SK-N-SH treated with all-trans-retinoic acid at 6 μM for 48 hours (cell line): ENCODE results near the gene ANKRD6.

Source experiments
- ATAC-seq: fragments of 200-7000 bp; cut with Tn5 transposase; 3 replicates; pipeline ENCODE4 v1.9.1; 2020; ENCODE audit warnings: mild to moderate bottlenecking, moderate library complexity
- ARNTL ChIP-seq: fragments of 450-650 bp; formaldehyde crosslinking; IDR thresholded peaks from 2 replicates; pipeline ENCODE4 v1.5.0; 2020; ENCODE audit warnings: low read depth, mild to moderate bottlenecking, moderate library complexity, borderline replicate concordance
- BACH2 ChIP-seq: fragments of 250-450 bp; sonication (Bioruptor Pico); IDR thresholded peaks from 2 replicates; pipeline ENCODE4 v1.9.0; 2021; ENCODE audit warnings: mild to moderate bottlenecking, borderline replicate concordance
- CREB5 ChIP-seq: fragments of 250-450 bp; sonication (Bioruptor Pico); IDR thresholded peaks from 2 replicates; pipeline ENCODE4 v1.5.1; 2020; ENCODE audit warnings: low read depth, mild to moderate bottlenecking, moderate library complexity
- CSRNP3 ChIP-seq: fragments of 250-450 bp; sonication (Bioruptor Pico); IDR thresholded peaks from 2 replicates; pipeline ENCODE4 v1.5.1; 2021; ENCODE audit warnings: mild to moderate bottlenecking, moderate library complexity
- ESRRG ChIP-seq: fragments of 250-450 bp; sonication (Bioruptor Pico); IDR thresholded peaks from 2 replicates; pipeline ENCODE4 v1.6.1; 2021; ENCODE audit warnings: mild to moderate bottlenecking
- GLIS3 ChIP-seq: fragments of 250-450 bp; sonication (Bioruptor Pico); IDR thresholded peaks from 2 replicates; pipeline ENCODE4 v1.5.0; 2020; ENCODE audit warnings: mild to moderate bottlenecking, moderate library complexity
- ISL1 ChIP-seq: fragments of 250-450 bp; sonication (Bioruptor Pico); IDR thresholded peaks from 2 replicates; pipeline ENCODE4 v2.1.2; 2022; ENCODE audit warnings: mild to moderate bottlenecking, moderate library complexity
- OSR1 ChIP-seq: fragments of 250-450 bp; sonication (Bioruptor Pico); IDR thresholded peaks from 2 replicates; pipeline ENCODE4 v1.8.0; 2022; ENCODE audit warnings: moderate library complexity, mild to moderate bottlenecking, inconsistent platforms
- PATZ1 ChIP-seq: fragments of 250-450 bp; sonication (Bioruptor Pico); IDR thresholded peaks from 2 replicates; pipeline ENCODE4 v1.8.0; 2020; ENCODE audit warnings: mild to moderate bottlenecking, moderate library complexity, borderline replicate concordance
- POU6F1 ChIP-seq: fragments of 250-450 bp; sonication (Bioruptor Pico); IDR thresholded peaks from 2 replicates; pipeline ENCODE4 v1.8.0; 2021; ENCODE audit warnings: low read depth, mild to moderate bottlenecking, moderate library complexity, borderline replicate concordance
- PPARA ChIP-seq: fragments of 250-450 bp; sonication (Bioruptor Pico); IDR thresholded peaks from 2 replicates; pipeline ENCODE4 v1.5.0; 2020; ENCODE audit warnings: mild to moderate bottlenecking, borderline replicate concordance
- RARB ChIP-seq: fragments of 250-450 bp; sonication (Bioruptor Pico); IDR thresholded peaks from 2 replicates; pipeline ENCODE4 v1.8.0; 2021; ENCODE audit warnings: mild to moderate bottlenecking, moderate library complexity
- SNAI2 ChIP-seq: fragments of 250-450 bp; sonication (Bioruptor Pico); IDR thresholded peaks from 2 replicates; pipeline ENCODE4 v1.5.0; 2020; ENCODE audit warnings: mild to moderate bottlenecking, moderate library complexity
- TCF4 ChIP-seq: fragments of 250-450 bp; sonication (Bioruptor Pico); IDR thresholded peaks from 2 replicates; pipeline ENCODE4 v1.8.0; 2021; ENCODE audit warnings: mild to moderate bottlenecking, moderate library complexity, borderline replicate concordance
- TOX ChIP-seq: fragments of 250-450 bp; sonication (Bioruptor Pico); IDR thresholded peaks from 2 replicates; pipeline ENCODE4 v1.8.0; 2021; ENCODE audit warnings: mild to moderate bottlenecking, moderate library complexity, borderline replicate concordance
- TSHZ2 ChIP-seq: fragments of 250-450 bp; sonication (Bioruptor Pico); IDR thresholded peaks from 2 replicates; pipeline ENCODE4 v1.5.0; 2020; ENCODE audit warnings: mild to moderate bottlenecking, moderate library complexity
- ZC3H10 ChIP-seq: fragments of 250-450 bp; sonication (Bioruptor Pico); IDR thresholded peaks from 2 replicates; pipeline ENCODE4 v1.5.1; 2021; ENCODE audit warnings: mild to moderate bottlenecking, moderate library complexity
- ZFP3 ChIP-seq: fragments of 250-450 bp; sonication (Bioruptor Pico); IDR thresholded peaks from 2 replicates; pipeline ENCODE4 v1.5.0; 2020; ENCODE audit warnings: mild to moderate bottlenecking, moderate library complexity
- ZFP30 ChIP-seq: fragments of 450-650 bp; formaldehyde crosslinking; IDR thresholded peaks from 2 replicates; pipeline ENCODE4 v1.5.0; 2022; ENCODE audit warnings: mild to moderate bottlenecking, moderate library complexity
- ZNF565 ChIP-seq: fragments of 450-650 bp; formaldehyde crosslinking; conservative IDR thresholded peaks from 2 replicates; pipeline ENCODE4 v1.5.0; 2020; ENCODE audit warnings: low read depth, mild to moderate bottlenecking, moderate library complexity
- ZNF70 ChIP-seq: fragments of 450-650 bp; formaldehyde crosslinking; IDR thresholded peaks from 2 replicates; pipeline ENCODE4 v1.5.0; 2020; ENCODE audit warnings: mild to moderate bottlenecking, moderate library complexity
- ZNF8 ChIP-seq: fragments of 450-650 bp; formaldehyde crosslinking; IDR thresholded peaks from 2 replicates; pipeline ENCODE4 v1.5.0; 2020; ENCODE audit warnings: mild to moderate bottlenecking, moderate library complexity

Gene ANKRD6

GRCh38 chr6:89547281-89547680 lies 114.3 kb downstream of the ANKRD6 start (continued):
- no peak for TF ChIP-seq CREB5 (CRISPR knock-in tag)
- TF ChIP-seq POU6F1 (CRISPR knock-in tag): no peak
- no peak for TF ChIP-seq GLIS3 (CRISPR knock-in tag)
- no peak for TF ChIP-seq ESRRG

- ATAC-seq: no peak
- no peak for TF ChIP-seq ZC3H10 (CRISPR knock-in tag)
- no peak for TF ChIP-seq ARNTL (CRISPR knock-in tag)
- TF ChIP-seq ISL1 (CRISPR knock-in tag): no peak
Observed at GRCh38 chr6:89553431-89553830, 120.5 kb downstream of the ANKRD6 start.

GRCh38 chr6:89554106-89554505 lies 121.2 kb downstream of the ANKRD6 start:
- ATAC-seq: no peak
- TF ChIP-seq TOX (CRISPR knock-in tag) (no peak), ZNF8 (CRISPR knock-in tag) (no peak), PPARA (CRISPR knock-in tag) (no peak), POU6F1 (CRISPR knock-in tag) (no peak), ZNF565 (CRISPR knock-in tag) (no peak), ZNF70 (no peak), TSHZ2 (CRISPR knock-in tag) (no peak), BACH2 (no peak), ZC3H10 (CRISPR knock-in tag) (no peak), ISL1 (CRISPR knock-in tag) (no peak), SNAI2 (CRISPR knock-in tag) (no peak), RARB (no peak), PATZ1 (CRISPR knock-in tag) (no peak), ZFP30 (CRISPR knock-in tag) (no peak), CREB5 (CRISPR knock-in tag) (no peak)

GRCh38 chr6:89555031-89555430 lies 122.1 kb downstream of the ANKRD6 start:
- no peak for TF ChIP-seq TCF4 (CRISPR knock-in tag)
- no peak for TF ChIP-seq ZNF565 (CRISPR knock-in tag)
- no peak for TF ChIP-seq ZC3H10 (CRISPR knock-in tag)
- TF ChIP-seq ZFP3 (CRISPR knock-in tag): no peak
- no peak for TF ChIP-seq SNAI2 (CRISPR knock-in tag)
- TF ChIP-seq PATZ1 (CRISPR knock-in tag): no peak
- TF ChIP-seq ARNTL (CRISPR knock-in tag): no peak
- TF ChIP-seq BACH2: no peak
- TF ChIP-seq CSRNP3 (CRISPR knock-in tag): no peak
- TF ChIP-seq ESRRG: no peak
- TF ChIP-seq GLIS3 (CRISPR knock-in tag): no peak
- no peak for TF ChIP-seq ZNF8 (CRISPR knock-in tag)
- TF ChIP-seq RARB: no peak
- TF ChIP-seq OSR1 (CRISPR knock-in tag): no peak
- no peak for ATAC-seq
